ENCODE measurements around the gene SHC4.

DNA sequence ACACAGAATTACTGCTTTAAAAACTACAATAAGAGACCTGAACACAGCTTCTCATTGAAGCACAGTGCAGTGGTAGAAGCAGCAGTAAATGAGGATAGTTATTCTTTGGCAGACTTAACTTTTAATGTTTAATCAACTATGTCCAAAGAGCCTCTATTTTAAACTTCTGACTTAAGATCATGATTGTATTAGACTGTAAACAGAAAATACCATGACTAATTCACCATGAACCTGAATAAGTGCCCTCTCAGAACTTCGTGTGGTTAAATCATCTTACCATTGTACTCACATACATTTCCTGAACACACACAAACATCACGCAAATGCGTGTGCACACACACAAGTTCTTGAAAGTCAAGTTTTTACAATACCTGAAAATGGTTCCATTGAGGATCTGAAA is 166.8 kb downstream of the SHC4 start:
- no peak for TF ChIP-seq EP300 (conservative IDR thresholded peaks at IDR 0.05; ENCODE audit: poor library complexity, severe bottlenecking)
- no peak for TF ChIP-seq SMC3 (conservative IDR thresholded peaks at IDR 0.05; ENCODE audit: poor library complexity)
- TF ChIP-seq, protein P1, sequence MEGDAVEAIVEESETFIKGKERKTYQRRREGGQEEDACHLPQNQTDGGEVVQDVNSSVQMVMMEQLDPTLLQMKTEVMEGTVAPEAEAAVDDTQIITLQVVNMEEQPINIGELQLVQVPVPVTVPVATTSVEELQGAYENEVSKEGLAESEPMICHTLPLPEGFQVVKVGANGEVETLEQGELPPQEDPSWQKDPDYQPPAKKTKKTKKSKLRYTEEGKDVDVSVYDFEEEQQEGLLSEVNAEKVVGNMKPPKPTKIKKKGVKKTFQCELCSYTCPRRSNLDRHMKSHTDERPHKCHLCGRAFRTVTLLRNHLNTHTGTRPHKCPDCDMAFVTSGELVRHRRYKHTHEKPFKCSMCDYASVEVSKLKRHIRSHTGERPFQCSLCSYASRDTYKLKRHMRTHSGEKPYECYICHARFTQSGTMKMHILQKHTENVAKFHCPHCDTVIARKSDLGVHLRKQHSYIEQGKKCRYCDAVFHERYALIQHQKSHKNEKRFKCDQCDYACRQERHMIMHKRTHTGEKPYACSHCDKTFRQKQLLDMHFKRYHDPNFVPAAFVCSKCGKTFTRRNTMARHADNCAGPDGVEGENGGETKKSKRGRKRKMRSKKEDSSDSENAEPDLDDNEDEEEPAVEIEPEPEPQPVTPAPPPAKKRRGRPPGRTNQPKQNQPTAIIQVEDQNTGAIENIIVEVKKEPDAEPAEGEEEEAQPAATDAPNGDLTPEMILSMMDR (IDR thresholded peaks at IDR 0.05; ENCODE audit: poor library complexity, severe bottlenecking), result no peak
- no peak for TF ChIP-seq POLR2AphosphoS5 (IDR thresholded peaks at IDR 0.05)
- no peak for TF ChIP-seq RAD21 (conservative IDR thresholded peaks at IDR 0.05)
